Smooth muscle cell (in vitro differentiated cells): Measurements from ENCODE around the gene CRELD1. TPM values are rescaled to one million over a fixed set of nuclear protein-coding genes. Genes with fewer than 3 reads are reported as not detected.
A peak's percentile ranks its signal among the peaks of the same experiment; 100 is the strongest.

Source experiments
- DNase-seq: peaks from one replicate; lab custom pipeline; 2025; ENCODE audit not compliant: unreplicated experiment; lab: John Stamatoyannopoulos, UW
- H2AFZ ChIP-seq: fragments of 200-600 bp; sonication (generic); 2 replicates; pipeline ENCODE4 v1.6.0; 2016; ENCODE audit warnings: antibody characterized with exemption, low read depth, mild to moderate bottlenecking
- H3F3A ChIP-seq: fragments of 200-600 bp; sonication (generic); 2 replicates; pipeline ENCODE4 v1.6.0; 2017; ENCODE audit warnings: antibody characterized with exemption, low read depth
- H3K27ac ChIP-seq: fragments of 200-600 bp; sonication (generic); 2 replicates; pipeline ENCODE4 v1.5.1; 2016; ENCODE audit warnings: low read depth, mild to moderate bottlenecking
- H3K27me3 ChIP-seq: fragments of 200-600 bp; sonication (generic); 2 replicates; pipeline ENCODE4 v1.6.1; 2016; ENCODE audit warnings: low read depth, mild to moderate bottlenecking
- H3K36me3 ChIP-seq: fragments of 200-600 bp; sonication (generic); 2 replicates; pipeline ENCODE4 v1.5.1; 2016; ENCODE audit warnings: low read depth
- H3K4me1 ChIP-seq: fragments of 200-600 bp; sonication (generic); 2 replicates; pipeline ENCODE4 v1.5.1; 2016; ENCODE audit warnings: low read depth
- H3K4me2 ChIP-seq: fragments of 200-600 bp; sonication (generic); 2 replicates; pipeline ENCODE4 v1.6.0; 2016; ENCODE audit warnings: mild to moderate bottlenecking
- H3K4me3 ChIP-seq: fragments of 200-600 bp; sonication (generic); 2 replicates; pipeline ENCODE4 v1.5.1; 2016; ENCODE audit warnings: mild to moderate bottlenecking
- H3K79me2 ChIP-seq: fragments of 200-600 bp; sonication (generic); 2 replicates; pipeline ENCODE4 v1.6.0; 2016; ENCODE audit warnings: low read depth, mild to moderate bottlenecking
- H3K9ac ChIP-seq: fragments of 200-600 bp; sonication (generic); 2 replicates; pipeline ENCODE4 v1.6.0; 2016; ENCODE audit warnings: low read depth
- H3K9me3 ChIP-seq: fragments of 200-600 bp; sonication (generic); replicated peaks from 2 replicates; pipeline ENCODE4 v1.5.1; 2016; ENCODE audit warnings: low read depth
- H4K20me1 ChIP-seq: fragments of 200-600 bp; sonication (generic); 2 replicates; pipeline ENCODE4 v1.6.0; 2016; ENCODE audit warnings: low read depth
- CTCF ChIP-seq: fragments of 200-600 bp; sonication (generic); IDR thresholded peaks from 2 replicates; pipeline ENCODE4 v1.5.1; 2017; ENCODE audit warnings: borderline replicate concordance, mild to moderate bottlenecking, antibody characterized with exemption; ENCODE audit not compliant: insufficient read depth, poor library complexity, severe bottlenecking
- WGBS: methylation state at CpG from one replicate; pipeline ENCODE4 v1.1.7; 2016; ENCODE audit warnings: low lambda C conversion rate; 5-methylcytosine and 5-hydroxymethylcytosine counted together
- polyA plus RNA-seq: library from polyadenylated mRNA; unstranded; fragments of >200 nt; fragmentation: Nextera tagmentation; extraction: Ambion mirVana; gene quantifications from 2 replicates; pipeline ENCODE4 v1.2.1, GENCODE V29; 2016
- total RNA-seq: library from RNA; depleted of rRNA; stranded (reverse); fragments of >200 nt; gene quantifications from 2 replicates; pipeline ENCODE4 v1.2.3, GENCODE V29; 2014

The CRELD1 gene
- total and polyA plus RNA-seq, 2 experiments from 2014 or later = 25.8 to 68.6 TPM

GRCh38 chr3:9915254-9916141 lies 18.1 kb upstream of the CRELD1 start:
- H3K36me3 ChIP-seq = no peaks in the 10 kb centered on the region
- DNase-seq = peak; percentile 59
- H3K27me3 ChIP-seq = no peaks in the 10 kb centered on the region
- H3K79me2 ChIP-seq = no peaks in the 10 kb centered on the region
- H2AFZ ChIP-seq = peak overlapping the region; percentile 91
- peak overlapping the region; percentile 75 for H3K27ac ChIP-seq
- H3K9ac ChIP-seq = peak overlapping the region; percentile 31
- no peaks in the 10 kb centered on the region for H3K9me3 ChIP-seq
- H3K4me3 ChIP-seq = peak overlapping the region; percentile 62
- TF ChIP-seq CTCF = peak; percentile 24
- H3K4me2 ChIP-seq = peak overlapping the region; percentile 91
- under 1% methylated on average over 74 of the region's 99 CpGs for WGBS
- H4K20me1 ChIP-seq = no peaks in the 10 kb centered on the region
- H3K4me1 ChIP-seq = peaks cover 16% of the 10 kb centered on the region
- no peaks in the 10 kb centered on the region for H3F3A ChIP-seq

- Histone ChIP-seq H3K27ac (peak overlapping the region; percentile 75), H3K4me2 (peak overlapping the region; percentile 91), H3F3A (no peaks in the 10 kb centered on the region), H3K79me2 (no peaks in the 10 kb centered on the region), H3K4me3 (peak overlapping the region; percentile 62), H4K20me1 (no peaks in the 10 kb centered on the region), H2AFZ (no peak overlapping the region), H3K27me3 (no peaks in the 10 kb centered on the region), H3K4me1 (peaks cover 16% of the 10 kb centered on the region), H3K9ac (no peak overlapping the region), H3K36me3 (no peaks in the 10 kb centered on the region), H3K9me3 (no peaks in the 10 kb centered on the region)
- no peak for TF ChIP-seq CTCF
- 64% methylated on average over 7 of the region's 7 CpGs for WGBS
- no peak for DNase-seq
These were observed 17.3 kb upstream of the CRELD1 start for GRCh38 chr3:9916346-9916733.

- Histone ChIP-seq H3F3A (no peaks in the 10 kb centered on the region), H3K36me3 (no peaks in the 10 kb centered on the region), H3K4me3 (peak within 1 kb of the TSS; percentile 62), H3K79me2 (no peaks in the 10 kb centered on the region), H3K27me3 (no peaks in the 10 kb centered on the region), H3K4me2 (peak within 1 kb of the TSS; percentile 91), H2AFZ (peak within 1 kb of the TSS; percentile 91), H4K20me1 (no peaks in the 10 kb centered on the region), H3K9ac (peak within 1 kb of the TSS; percentile 67), H3K9me3 (no peaks in the 10 kb centered on the region), H3K4me1 (peaks cover 16% of the 10 kb centered on the region), H3K27ac (peak within 1 kb of the TSS; percentile 75)
- TF ChIP-seq CTCF = no peak
- 27% methylated on average over 19 of the region's 19 CpGs for WGBS
- peak; percentile 43 for DNase-seq
These were observed 16.6 kb upstream of the CRELD1 start, which contains the start of gene IL17RC for GRCh38 chr3:9916734-9917680. Gene IL17RC (plus strand): TSS chr3:9917098. CDS start chr3:9917316, 218 bp downstream.
